ENCODE measurements around the gene LPXN. TPM values are rescaled to one million over a fixed set of nuclear protein-coding genes. Genes with fewer than 3 reads are reported as not detected.

The LPXN gene
- total RNA-seq, 1 donor = 14.7 TPM

- H3K4me3 ChIP-seq (ENCODE audit: low read depth, low read length) = no peak overlapping the region
- DNase-seq (ENCODE audit: low read depth) = no peak
- no peak for TF ChIP-seq CTCF (IDR thresholded peaks at IDR 0.05; ENCODE audit: insufficient read depth, low read length)
Measured at GRCh38 chr11:58582437-58582836, 6.8 kb upstream of the LPXN start.

GRCh38 chr11:58580311-58580710 lies 4.7 kb upstream of the LPXN start:
- H3K4me3 ChIP-seq (ENCODE audit: low read depth, low read length) = peak overlapping the region; percentile 85
- no peak for DNase-seq (ENCODE audit: low read depth)

GRCh38 chr11:58579192-58580129 lies 3.8 kb upstream of the LPXN start:
- DNase-seq (ENCODE audit: low read depth) = peak; percentile 90
- H3K4me3 ChIP-seq (ENCODE audit: low read depth, low read length) = peak overlapping the region; percentile 85
- peak; percentile 75 for TF ChIP-seq CTCF (IDR thresholded peaks at IDR 0.05; ENCODE audit: insufficient read depth, low read length)

More at GRCh38 chr11:58580311-58580710, 4.7 kb upstream of the LPXN start:
- TF ChIP-seq CTCF (IDR thresholded peaks at IDR 0.05; ENCODE audit: insufficient read depth, low read length) = no peak

GRCh38 chr11:58578635-58579191 lies 3.1 kb upstream of the LPXN start, which contains the start of gene ZFP91:
Gene ZFP91 (plus strand): TSS chr11:58579063. CDS start chr11:58579282, 219 bp downstream.
- peak within 1 kb of the TSS; percentile 92 for H3K4me3 ChIP-seq (ENCODE audit: low read depth, low read length)
- DNase-seq (ENCODE audit: low read depth) = peak; percentile 98
- no peak for TF ChIP-seq CTCF (IDR thresholded peaks at IDR 0.05; ENCODE audit: insufficient read depth, low read length)

GRCh38 chr11:58578136-58578634 lies 2.5 kb upstream of the LPXN start:
- peak overlapping the region; percentile 92 for H3K4me3 ChIP-seq (ENCODE audit: low read depth, low read length)
- TF ChIP-seq CTCF (IDR thresholded peaks at IDR 0.05; ENCODE audit: insufficient read depth, low read length) = no peak
- DNase-seq (ENCODE audit: low read depth) = peak; percentile 100

GRCh38 chr11:58577555-58578135 lies 2.0 kb upstream of the LPXN start:
- peak; percentile 96 for DNase-seq (ENCODE audit: low read depth)
- TF ChIP-seq CTCF (IDR thresholded peaks at IDR 0.05; ENCODE audit: insufficient read depth, low read length) = no peak
- peak overlapping the region; percentile 92 for H3K4me3 ChIP-seq (ENCODE audit: low read depth, low read length)

All from fibroblast of the aortic adventitia (primary cell).